Lower leg skin (tissue), 4 donors: ENCODE measurements around the gene SGO2. TPM values are rescaled to one million over a fixed set of nuclear protein-coding genes. Genes with fewer than 3 reads are reported as not detected.
"Not testable (repeated sequence)": the region's sequence is repeated elsewhere in the genome, so short reads cannot be mapped to it uniquely, and the experiment has no call there.

Source experiments
- DNase-seq, 2 donors: peaks; one replicate each; pipeline ENCODE4 v3.0.0-alpha.2; 2019; ENCODE audit warnings: low spot score in 2 of 2
- H3K4me3 ChIP-seq: fragments of 200-600 bp; sonication (generic); 2 replicates; pipeline ENCODE4 v1.5.1; 2017; ENCODE audit warnings: mild to moderate bottlenecking, low read depth; ENCODE audit not compliant: poor library complexity, severe bottlenecking
- CTCF ChIP-seq, 3 donors: fragments of 450-650 bp; IDR thresholded peaks; one replicate each; pipeline ENCODE4 v1.5.1; 2016; ENCODE audit warnings: antibody characterized with exemption in 3 of 3, mild to moderate bottlenecking in 3 of 3, moderate library complexity in 2 of 3
- POLR2A ChIP-seq, 2 donors: fragments of 450-650 bp; IDR thresholded peaks; one replicate each; pipeline ENCODE4 v1.6.1; 2016 to 2017; ENCODE audit warnings: antibody characterized with exemption in 2 of 2, mild to moderate bottlenecking in 1 of 2, moderate library complexity in 1 of 2
- WGBS, 2 donors: methylation state at CpG; one replicate each; pipeline ENCODE4 v1.1.5; 2018; 5-methylcytosine and 5-hydroxymethylcytosine counted together
- intact Hi-C: fragments of 100-400 bp; cut with DNase I; formaldehyde crosslinking; loops from one replicate; pipeline ENCODE4 v1.15.0; 2023; ENCODE audit warnings: low total_unique reads
- total RNA-seq, 4 donors: library from RNA; depleted of rRNA; stranded (reverse); fragments of >200 nt; gene quantifications; one replicate each; pipeline ENCODE4 v1.1.0, GENCODE V29; 2016

SGO2 gene
- total RNA-seq, 4 donors from 2014 or later = 0.57 to 3.5 (median 1.5) TPM

DNA sequence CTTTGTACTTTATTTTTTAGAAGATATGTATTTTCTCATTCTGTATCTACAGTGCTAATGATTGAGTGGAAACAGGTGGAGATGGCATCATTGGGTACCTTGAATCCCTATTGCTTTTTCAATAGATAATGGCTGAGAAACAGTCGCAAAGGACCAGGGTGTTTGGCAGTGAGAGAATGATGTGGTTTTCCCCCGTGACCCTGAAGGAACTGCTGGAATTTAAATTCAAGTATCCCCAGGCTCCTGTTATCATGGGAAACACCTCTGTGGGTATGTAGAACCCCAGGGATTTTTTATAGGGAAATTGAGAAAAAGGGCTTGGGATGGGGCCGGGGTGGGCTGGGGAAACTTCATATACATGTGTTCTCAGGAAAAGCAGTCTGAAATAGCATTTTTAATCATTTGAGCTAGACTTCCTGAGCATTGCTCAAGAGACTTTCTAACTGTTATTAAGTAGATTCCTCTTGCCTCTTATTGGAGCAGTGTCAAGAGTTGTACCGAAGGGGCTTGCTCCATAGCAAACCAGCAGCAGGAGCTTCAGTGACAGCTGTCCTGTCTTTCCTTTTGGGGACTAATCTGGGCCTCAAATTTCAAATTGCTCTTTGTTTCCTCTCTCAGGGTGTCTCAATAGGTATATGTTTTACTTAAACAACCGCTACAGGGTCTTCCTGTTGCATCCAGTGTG is 78.7 kb downstream of the SGO2 start:
- intact Hi-C loops = no loop called here
- DNase-seq = no peak
- no peak overlapping the region for H3K4me3 ChIP-seq
- no peak for TF ChIP-seq POLR2A (IDR thresholded peaks at IDR 0.05)
- no peak for TF ChIP-seq CTCF (IDR thresholded peaks at IDR 0.05)
- WGBS, 2 donors = 78 to 82% methylated on average over 5 of the region's 5 CpGs

GRCh38 chr2:200608341-200609027 is 82.5 kb downstream of the SGO2 start:
- no peak for DNase-seq
- intact Hi-C loops = no loop called here
- no peak overlapping the region for H3K4me3 ChIP-seq
- TF ChIP-seq POLR2A (IDR thresholded peaks at IDR 0.05) (no peak), CTCF (IDR thresholded peaks at IDR 0.05) (no peak)
- 55 to 57% methylated on average over 3 of the region's 3 CpGs for WGBS, 2 donors

GRCh38 chr2:200609028-200609614 is 83.1 kb downstream of the SGO2 start:
- intact Hi-C loops = no loop called here
- peak in 1 of 2 donors; percentile 63 for DNase-seq
- TF ChIP-seq POLR2A (IDR thresholded peaks at IDR 0.05) (no peak), CTCF (IDR thresholded peaks at IDR 0.05) (no peak)
- no peak overlapping the region for H3K4me3 ChIP-seq

- WGBS, 2 donors = 90 to 92% methylated on average over 3 of the region's 3 CpGs
- DNase-seq, H3K4me3 ChIP-seq, intact Hi-C loops: not testable (repeated sequence)
These were observed 84.2 kb downstream of the SGO2 start for GRCh38 chr2:200610217-200610616.

GRCh38 chr2:200613692-200614091 is 87.7 kb downstream of the SGO2 start:
- TF ChIP-seq POLR2A (IDR thresholded peaks at IDR 0.05) (no peak), CTCF (IDR thresholded peaks at IDR 0.05) (no peak)
- WGBS, 2 donors = 69 to 73% methylated on average over 4 of the region's 4 CpGs
- intact Hi-C loops = no loop called here
- DNase-seq = no peak
- no peak overlapping the region for H3K4me3 ChIP-seq

DNA sequence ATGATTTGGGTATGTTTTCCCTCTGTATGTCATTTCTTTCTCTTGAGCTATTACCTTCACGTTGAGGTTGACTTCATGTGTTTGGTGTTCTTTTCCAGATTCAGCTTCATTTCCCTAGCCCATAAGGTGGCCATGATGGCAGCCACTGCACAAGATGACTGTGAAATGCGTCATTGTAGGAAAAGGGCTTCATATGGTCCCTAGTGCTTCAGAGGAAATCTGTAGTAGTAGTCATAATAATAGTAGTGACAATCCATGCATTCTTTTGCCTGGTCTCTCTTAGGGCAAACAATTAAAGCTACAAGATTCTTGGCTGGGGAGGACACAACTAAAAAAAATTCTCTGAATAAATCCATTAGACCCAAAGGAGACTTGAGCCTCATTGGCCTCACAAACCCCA is 88.2 kb downstream of the SGO2 start:
- intact Hi-C loops = no loop called here
- 65 to 86% methylated on average over 2 of the region's 2 CpGs for WGBS, 2 donors
- TF ChIP-seq CTCF (IDR thresholded peaks at IDR 0.05) (no peak), POLR2A (IDR thresholded peaks at IDR 0.05) (no peak)
- no peak for DNase-seq
- no peak overlapping the region for H3K4me3 ChIP-seq
